ENCODE results near the gene INTS2. TPM values are rescaled to one million over a fixed set of nuclear protein-coding genes. Genes with fewer than 3 reads are reported as not detected.
"Not testable (repeated sequence)": the region's sequence is repeated elsewhere in the genome, so short reads cannot be mapped to it uniquely, and the experiment has no call there.

The INTS2 gene
- total RNA-seq, 6 experiments from 2014 or later, result 8.1 to 10.1 (median 9.5) TPM

DNA sequence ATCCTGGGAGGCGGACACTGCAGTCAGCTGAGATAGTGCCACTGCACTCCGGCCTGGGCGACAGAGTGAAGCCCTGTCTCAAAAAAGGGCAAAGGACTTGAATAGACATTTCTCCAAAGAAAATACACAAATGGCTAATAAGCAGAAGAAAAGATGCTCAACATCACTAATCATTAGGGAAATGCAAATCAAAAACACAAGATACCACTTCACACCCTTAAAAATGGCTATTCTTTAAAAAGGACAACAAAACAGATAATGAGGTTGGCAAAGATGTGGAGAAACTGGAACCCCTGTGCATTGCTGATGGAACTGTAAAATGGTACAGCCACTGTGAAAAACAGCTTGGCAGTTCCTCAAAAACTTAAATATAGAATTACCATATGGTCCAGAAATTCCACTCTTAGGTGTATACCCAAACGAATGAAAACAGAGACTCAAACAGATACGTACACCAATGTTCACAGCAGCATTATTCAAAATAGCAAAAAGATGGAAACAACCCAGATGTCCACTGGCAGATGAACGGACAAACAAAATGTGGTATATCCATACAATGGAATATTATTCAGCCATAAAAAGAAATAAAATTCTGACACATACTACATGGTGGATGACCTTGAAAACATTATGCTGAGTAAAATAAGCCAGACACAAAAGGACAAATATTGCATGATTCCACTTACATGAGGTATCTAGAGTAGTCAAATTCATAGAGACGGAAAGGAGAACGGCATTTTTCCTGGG, 100.0 kb downstream of the INTS2 start:
- Mint-ChIP-seq H3K27ac (no peak overlapping the region), H3K36me3 (ENCODE audit: low read depth) (peaks cover 55% of the 10 kb centered on the region), H3K4me3 (no peak overlapping the region), H3K9me3 (no peaks in the 10 kb centered on the region), H3K27me3 (ENCODE audit: insufficient read depth) (peaks cover 2% of the 10 kb centered on the region), H3K4me1 (ENCODE audit: low read depth) (no peaks in the 10 kb centered on the region)
- no peak for TF ChIP-seq CTCF (IDR thresholded peaks at IDR 0.05)
- DNase-seq, result no peak

- peaks cover 55% of the 10 kb centered on the region for H3K36me3 Mint-ChIP-seq (ENCODE audit: low read depth)
- H3K27ac Mint-ChIP-seq; DNase-seq; H3K27me3 Mint-ChIP-seq (ENCODE audit: insufficient read depth); H3K4me1 Mint-ChIP-seq (ENCODE audit: low read depth); H3K4me3 Mint-ChIP-seq; H3K9me3 Mint-ChIP-seq: not testable (repeated sequence)
These were observed 100.9 kb downstream of the INTS2 start for GRCh38 chr17:61826866-61827265.

GRCh38 chr17:61826198-61826597, 101.6 kb downstream of the INTS2 start:
- H3K27ac Mint-ChIP-seq; H3K9me3 Mint-ChIP-seq; H3K27me3 Mint-ChIP-seq (ENCODE audit: insufficient read depth); DNase-seq; H3K4me1 Mint-ChIP-seq (ENCODE audit: low read depth); H3K4me3 Mint-ChIP-seq: not testable (repeated sequence)
- H3K36me3 Mint-ChIP-seq (ENCODE audit: low read depth), result peaks cover 60% of the 10 kb centered on the region

- Mint-ChIP-seq H3K9me3 (peaks cover 4% of the 10 kb centered on the region; the same call in 1 of the 2 replicates), H3K27ac (no peak overlapping the region), H3K4me1 (ENCODE audit: low read depth) (no peaks in the 10 kb centered on the region), H3K27me3 (ENCODE audit: insufficient read depth) (peaks cover 2% of the 10 kb centered on the region), H3K36me3 (ENCODE audit: low read depth) (peaks cover 60% of the 10 kb centered on the region), H3K4me3 (no peak overlapping the region)
- TF ChIP-seq CTCF (IDR thresholded peaks at IDR 0.05), result no peak
- no peak for DNase-seq
These were observed 102.2 kb downstream of the INTS2 start for GRCh38 chr17:61825448-61826137.

- peaks cover 46% of the 10 kb centered on the region for H3K36me3 Mint-ChIP-seq (ENCODE audit: low read depth)
- no peak for DNase-seq
- H3K27ac Mint-ChIP-seq, result no peak overlapping the region
- H3K27me3 Mint-ChIP-seq (ENCODE audit: insufficient read depth), result no peaks in the 10 kb centered on the region; the same call in 1 of the 2 replicates
- no peak overlapping the region for H3K4me3 Mint-ChIP-seq
- no peak for TF ChIP-seq CTCF (IDR thresholded peaks at IDR 0.05)
- H3K9me3 Mint-ChIP-seq, result peaks cover 4% of the 10 kb centered on the region; the same call in 1 of the 2 replicates
- H3K4me1 Mint-ChIP-seq (ENCODE audit: low read depth), result no peaks in the 10 kb centered on the region
These were observed 105.2 kb downstream of the INTS2 start for GRCh38 chr17:61822326-61823285.

DNA sequence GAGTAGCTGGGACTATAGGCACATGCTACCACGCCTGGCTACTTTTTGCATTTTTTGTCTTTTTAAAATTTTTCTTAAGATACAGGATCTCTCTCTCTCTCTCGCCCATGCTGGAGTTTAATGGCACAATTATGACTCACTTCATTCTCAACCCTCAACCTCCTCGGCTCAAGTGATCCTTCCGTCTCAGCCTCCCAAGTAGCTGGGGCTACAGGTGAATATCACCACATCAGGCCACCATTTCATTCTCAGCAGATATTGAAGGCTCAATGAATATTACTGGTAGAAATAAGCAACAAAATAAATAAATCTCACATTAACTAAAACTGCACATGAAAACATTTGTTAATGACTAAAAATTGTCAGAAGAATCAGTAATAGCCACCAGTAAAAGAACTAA, 106.1 kb downstream of the INTS2 start:
- Mint-ChIP-seq H3K4me3 (no peak overlapping the region), H3K27ac (no peak overlapping the region), H3K9me3 (peaks cover 4% of the 10 kb centered on the region; the same call in 1 of the 2 replicates), H3K36me3 (ENCODE audit: low read depth) (peaks cover 41% of the 10 kb centered on the region), H3K4me1 (ENCODE audit: low read depth) (peaks cover 3% of the 10 kb centered on the region), H3K27me3 (ENCODE audit: insufficient read depth) (no peaks in the 10 kb centered on the region; the same call in 1 of the 2 replicates)
- no peak for TF ChIP-seq CTCF (IDR thresholded peaks at IDR 0.05)
- no peak for DNase-seq

GRCh38 chr17:61819265-61819664, 108.5 kb downstream of the INTS2 start:
- peaks cover 24% of the 10 kb centered on the region for H3K36me3 Mint-ChIP-seq (ENCODE audit: low read depth)
- H3K27ac Mint-ChIP-seq; H3K27me3 Mint-ChIP-seq (ENCODE audit: insufficient read depth); H3K4me3 Mint-ChIP-seq; H3K4me1 Mint-ChIP-seq (ENCODE audit: low read depth); H3K9me3 Mint-ChIP-seq; DNase-seq: not testable (repeated sequence)
